HG03469 (cell line): ENCODE measurements around the gene FLYWCH1.
"Not testable (repeated sequence)": the region's sequence is repeated elsewhere in the genome, so short reads cannot be mapped to it uniquely, and the experiment has no call there.

Experiments
- ATAC-seq: cut with Tn5 transposase; IDR thresholded peaks from one replicate; pipeline ENCODE4 v1.9.1; 2021; ENCODE audit warnings: mild to moderate bottlenecking, moderate library complexity, moderate number of reproducible peaks; ENCODE audit not compliant: unreplicated experiment

FLYWCH1 gene

GRCh38 chr16:2899564-2900072 lies 12.1 kb upstream of the FLYWCH1 start:
- ATAC-seq, result no peak

GRCh38 chr16:2900526-2901075 lies 11.1 kb upstream of the FLYWCH1 start:
- no peak for ATAC-seq

- ATAC-seq, result no peak
Observed at GRCh38 chr16:2902337-2903130, 9.2 kb upstream of the FLYWCH1 start.

- no peak for ATAC-seq
Observed at GRCh38 chr16:2904100-2904921, 7.4 kb upstream of the FLYWCH1 start.

- no peak for ATAC-seq
Observed at GRCh38 chr16:2904922-2905240, 6.8 kb upstream of the FLYWCH1 start.

- no peak for ATAC-seq
Observed at GRCh38 chr16:2905241-2905987, 6.3 kb upstream of the FLYWCH1 start.

GRCh38 chr16:2905988-2906387 lies 5.7 kb upstream of the FLYWCH1 start:
- ATAC-seq, result no peak

GRCh38 chr16:2907084-2907753 lies 4.5 kb upstream of the FLYWCH1 start:
- not testable (repeated sequence) for ATAC-seq

- no peak for ATAC-seq
Observed at GRCh38 chr16:2910441-2910969, 1.2 kb upstream of the FLYWCH1 start.

GRCh38 chr16:2912330-2913199 lies 834 bp downstream of the FLYWCH1 start:
- peak; percentile 8 for ATAC-seq

- ATAC-seq, result no peak
Observed at GRCh38 chr16:2913603-2914002, 1.9 kb downstream of the FLYWCH1 start.

- ATAC-seq, result no peak
Observed at GRCh38 chr16:2914233-2914632, 2.5 kb downstream of the FLYWCH1 start.

GRCh38 chr16:2915196-2915929 lies 3.6 kb downstream of the FLYWCH1 start:
- no peak for ATAC-seq

- no peak for ATAC-seq
Observed at GRCh38 chr16:2919511-2920255, 8.0 kb downstream of the FLYWCH1 start.

GRCh38 chr16:2923481-2923880 lies 11.8 kb downstream of the FLYWCH1 start:
- ATAC-seq, result no peak

GRCh38 chr16:2924901-2925755 lies 13.4 kb downstream of the FLYWCH1 start:
- no peak for ATAC-seq
